A549 (cell line): Measurements from ENCODE around the gene THSD7A. TPM values are rescaled to one million over a fixed set of nuclear protein-coding genes. Genes with fewer than 3 reads are reported as not detected.

Experiments used
- ATAC-seq, 2 experiments: fragments of 200-7000 bp in 1 of 2; fragments of >200 bp in 1 of 2; cut with Nextera tagmentation in 1 of 2; cut with Tn5 transposase in 1 of 2; 3 replicates each; pipeline versions ENCODE4 v1.8.0 to v1.9.1; 2018 to 2020; ENCODE audit warnings: mild to moderate bottlenecking in 1 of 2, moderate library complexity in 1 of 2
- CTCF ChIA-PET: fragments of 300-600 bp; sonication (Branson Sonifier 250); formaldehyde crosslinking; extraction: SDS; loops from one replicate; lab custom pipeline; 2021; ENCODE audit warnings: antibody characterized with exemption, inconsistent platforms; lab: Yijun Ruan, JAX
- POLR2A ChIA-PET: fragments of 350-600 bp; formaldehyde crosslinking; extraction: SDS; loops from one replicate; lab custom pipeline; 2021; ENCODE audit warnings: antibody characterized with exemption, inconsistent platforms; lab: Yijun Ruan, JAX
- DNase-seq, 2 experiments: peaks; one replicate each; pipeline versions ENCODE4 v3.0.0 to v3.0.0-alpha.2; 2011 to 2016; ENCODE audit warnings: low read depth in 1 of 2, low spot score in 1 of 2
- FAIRE-seq: peaks from 2 replicates; lab custom pipeline; 2011; peaks lifted over from hg19 to GRCh38; lab: Jason Lieb, UNC
- H3K27ac ChIP-seq, 2 experiments: fragments of >200 bp; sonication (Bioruptor Twin); formaldehyde crosslinking; 3 replicates each; pipeline ENCODE4 v1.5.1; 2016 to 2017
- H3K4me1 ChIP-seq: fragments of >200 bp; sonication (Bioruptor Twin); formaldehyde crosslinking; 3 replicates; pipeline ENCODE4 v1.6.1; 2016
- H3K4me2 ChIP-seq: fragments of >200 bp; sonication (Bioruptor Twin); formaldehyde crosslinking; 3 replicates; pipeline ENCODE4 v1.6.1; 2016
- H3K4me3 ChIP-seq: fragments of >200 bp; sonication (Bioruptor Twin); formaldehyde crosslinking; 3 replicates; pipeline ENCODE4 v1.5.1; 2016
- H3K9me3 ChIP-seq: fragments of >200 bp; sonication (Bioruptor Twin); formaldehyde crosslinking; 3 replicates; pipeline ENCODE4 v1.6.1; 2016
- CBX2 ChIP-seq: fragments of 200-600 bp; sonication (generic); IDR thresholded peaks from 2 replicates; pipeline ENCODE4 v1.6.1; 2016; ENCODE audit warnings: low read depth, mild to moderate bottlenecking, borderline replicate concordance
- CHD2 ChIP-seq: fragments of 150-350 bp; IDR thresholded peaks from 2 replicates; pipeline ENCODE4 v1.6.1; 2014; ENCODE audit warnings: low read length; ENCODE audit not compliant: partially characterized antibody
- EHF ChIP-seq: fragments of 250-450 bp; sonication (Bioruptor Pico); IDR thresholded peaks from 2 replicates; pipeline ENCODE4 v1.5.0; 2020; ENCODE audit warnings: mild to moderate bottlenecking
- EHMT2 ChIP-seq: fragments of 200-600 bp; sonication (generic); IDR thresholded peaks from 2 replicates; pipeline ENCODE4 v1.6.1; 2016; ENCODE audit warnings: antibody characterized with exemption, low read depth, mild to moderate bottlenecking, moderate library complexity
- EP300 ChIP-seq, 2 experiments: fragments of >200 bp; sonication (Bioruptor Twin); formaldehyde crosslinking; IDR thresholded peaks; 2 replicates in 1 of 2; 3 replicates in 1 of 2; pipeline ENCODE4 v1.6.1; 2016 to 2017
- ESRRA ChIP-seq: fragments of 150-350 bp; IDR thresholded peaks from 2 replicates; pipeline ENCODE4 v1.6.1; 2014; ENCODE audit warnings: mild to moderate bottlenecking, low read length, borderline replicate concordance
- FOSB ChIP-seq: fragments of 250-450 bp; sonication (Bioruptor Pico); IDR thresholded peaks from 2 replicates; pipeline ENCODE4 v1.5.0; 2020; ENCODE audit warnings: mild to moderate bottlenecking, moderate library complexity
- HDAC2 ChIP-seq: fragments of 200-600 bp; sonication (generic); IDR thresholded peaks from 2 replicates; pipeline ENCODE4 v1.6.1; 2016
- HOXA7 ChIP-seq: fragments of 250-450 bp; sonication (Bioruptor Pico); IDR thresholded peaks from 2 replicates; pipeline ENCODE4 v1.5.0; 2020; ENCODE audit warnings: mild to moderate bottlenecking, moderate library complexity
- JUN ChIP-seq, 2 experiments: fragments of >200 bp; sonication (Bioruptor Twin); formaldehyde crosslinking; IDR thresholded peaks; 2 replicates in 1 of 2; 3 replicates in 1 of 2; pipeline ENCODE4 v1.6.1; 2016 to 2017
- KDM5A ChIP-seq: fragments of 200-600 bp; sonication (generic); IDR thresholded peaks from 2 replicates; pipeline ENCODE4 v1.6.1; 2016; ENCODE audit warnings: antibody characterized with exemption, mild to moderate bottlenecking
- MAZ ChIP-seq: fragments of 150-350 bp; IDR thresholded peaks from 2 replicates; pipeline ENCODE4 v1.6.1; 2014; ENCODE audit warnings: antibody characterized with exemption, low read depth, low read length, borderline replicate concordance
- MYC ChIP-seq: IDR thresholded peaks from 2 replicates; pipeline ENCODE4 v1.6.1; 2012; ENCODE audit warnings: mild to moderate bottlenecking, inconsistent platforms, low read length, improper control_type of control experiment, borderline replicate concordance
- NPAS2 ChIP-seq: fragments of 250-450 bp; sonication (Bioruptor Pico); IDR thresholded peaks from 2 replicates; pipeline ENCODE4 v1.8.0; 2022; ENCODE audit warnings: mild to moderate bottlenecking, moderate library complexity, borderline replicate concordance
- NR3C1 ChIP-seq: fragments of >200 bp; sonication (Bioruptor Twin); formaldehyde crosslinking; IDR thresholded peaks from 3 replicates; pipeline ENCODE4 v1.6.1; 2017
- POLR2A ChIP-seq: IDR thresholded peaks from 2 replicates; pipeline ENCODE4 v1.6.1; 2012; ENCODE audit warnings: mild to moderate bottlenecking, low read length
- POLR2AphosphoS2 ChIP-seq: conservative IDR thresholded peaks from 2 replicates; pipeline ENCODE4 v1.6.1; 2012; ENCODE audit warnings: low read length, improper control_type of control experiment, inconsistent platforms
- RAD21 ChIP-seq, 2 experiments: fragments of >200 bp in 1 of 2; sonication (Bioruptor Twin) in 1 of 2; formaldehyde crosslinking in 1 of 2; IDR thresholded peaks in 1 of 2; conservative IDR thresholded peaks in 1 of 2; 2 replicates in 1 of 2; 3 replicates in 1 of 2; pipeline ENCODE4 v1.6.1; 2012 to 2018; ENCODE audit warnings: inconsistent platforms in 1 of 2
- RCOR1 ChIP-seq: fragments of 150-350 bp; IDR thresholded peaks from 2 replicates; pipeline ENCODE4 v1.6.1; 2014; ENCODE audit warnings: antibody characterized with exemption, low read length, low read depth
- RFX5 ChIP-seq: fragments of 450-650 bp; IDR thresholded peaks from 2 replicates; pipeline ENCODE4 v1.7.1; 2014; ENCODE audit warnings: antibody characterized with exemption, mild to moderate bottlenecking, moderate library complexity
- TP53 ChIP-seq: fragments of 250-450 bp; sonication (Bioruptor Pico); IDR thresholded peaks from 2 replicates; pipeline ENCODE4 v1.5.0; 2021; ENCODE audit warnings: mild to moderate bottlenecking, moderate library complexity
- ZC3H11A ChIP-seq: fragments of 450-650 bp; IDR thresholded peaks from 2 replicates; pipeline ENCODE4 v1.6.1; 2014; ENCODE audit warnings: antibody characterized with exemption, mild to moderate bottlenecking
- ZFP36 ChIP-seq: fragments of 450-650 bp; IDR thresholded peaks from 2 replicates; pipeline ENCODE4 v1.6.1; 2014; ENCODE audit warnings: borderline replicate concordance; ENCODE audit not compliant: partially characterized antibody
- WGBS: methylation state at CpG from one replicate; pipeline ENCODE4 v1.1.6; 2017; ENCODE audit errors: missing lambda C conversion rate; 5-methylcytosine and 5-hydroxymethylcytosine counted together
- polyA plus RNA-seq, 4 experiments: library from polyadenylated mRNA; depleted of rRNA in 3 of 4; stranded (reverse); fragments of >200 nt; fragmentation: RNase III in 1 of 4; extraction: RNeasy Plus Mini Kit Qiagen cat#74134 plus additional on column Dnase treatment in 1 of 4; gene quantifications; 2 replicates in 3 of 4; 3 replicates in 1 of 4; pipeline ENCODE4 v1.2.3, GENCODE V29; 2011 to 2017
- TF ChIP-seq, protein P1 (sequence below): IDR thresholded peaks from 2 replicates; pipeline ENCODE4 v1.6.1; 2012; ENCODE audit warnings: low read depth, borderline replicate concordance
- TF ChIP-seq, protein P2 (sequence below): fragments of 250-450 bp; sonication (Bioruptor Pico); IDR thresholded peaks from 2 replicates; pipeline ENCODE4 v1.5.0; 2021; ENCODE audit warnings: mild to moderate bottlenecking, moderate library complexity, borderline replicate concordance
- TF ChIP-seq, protein P3 (sequence below): IDR thresholded peaks from 2 replicates; pipeline ENCODE4 v1.6.1; 2012

The THSD7A gene
- polyA plus RNA-seq, 2 of the 4 experiments (the other 2 are of a cell fraction), result 5.7 to 11.8 TPM

DNA sequence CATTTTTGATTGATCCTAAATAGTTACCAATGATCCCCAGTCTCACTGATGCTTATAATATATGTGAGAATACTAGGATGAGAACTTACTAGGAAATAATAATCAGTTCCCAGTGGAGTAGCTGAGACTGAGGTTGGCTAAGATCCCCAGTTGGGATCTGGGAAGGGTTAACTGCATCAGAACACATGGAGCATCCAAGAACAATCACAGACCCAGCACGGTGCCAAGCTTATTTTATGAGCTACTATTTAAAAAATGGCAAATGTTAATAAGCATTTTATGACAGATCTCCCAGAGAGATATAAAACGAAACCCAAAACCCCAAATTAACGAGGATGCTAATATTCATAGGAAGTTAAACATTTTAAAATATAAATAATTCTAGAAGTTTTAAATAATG lies 379.5 kb downstream of the THSD7A start:
- FAIRE-seq (no peak), DNase-seq (no peak), ATAC-seq (no peak)
- TF ChIP-seq POLR2AphosphoS2 (no peak), NPAS2 (no peak), HOXA7 (no peak), KDM5A (no peak)
- TF ChIP-seq, protein P1, sequence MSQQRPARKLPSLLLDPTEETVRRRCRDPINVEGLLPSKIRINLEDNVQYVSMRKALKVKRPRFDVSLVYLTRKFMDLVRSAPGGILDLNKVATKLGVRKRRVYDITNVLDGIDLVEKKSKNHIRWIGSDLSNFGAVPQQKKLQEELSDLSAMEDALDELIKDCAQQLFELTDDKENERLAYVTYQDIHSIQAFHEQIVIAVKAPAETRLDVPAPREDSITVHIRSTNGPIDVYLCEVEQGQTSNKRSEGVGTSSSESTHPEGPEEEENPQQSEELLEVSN, result no peak
- no peak overlapping the region for H3K4me2 ChIP-seq
- WGBS, result 69% methylated on average over 3 of the region's 3 CpGs
- H3K27ac ChIP-seq, result no peak overlapping the region
- ChIA-PET POLR2A (no interaction called here), CTCF (interaction anchor here (0.6 to 1.9 kb wide), 2 partner anchors 9 to 11 kb away, joined by 3 to 5 read pairs; no protein-coding TSS in a partner anchor)
- H3K4me3 ChIP-seq, result no peak overlapping the region
- no peaks in the 10 kb centered on the region for H3K9me3 ChIP-seq
- H3K4me1 ChIP-seq, result peaks cover 6% of the 10 kb centered on the region; the same call in 2 of the 3 replicates

DNA sequence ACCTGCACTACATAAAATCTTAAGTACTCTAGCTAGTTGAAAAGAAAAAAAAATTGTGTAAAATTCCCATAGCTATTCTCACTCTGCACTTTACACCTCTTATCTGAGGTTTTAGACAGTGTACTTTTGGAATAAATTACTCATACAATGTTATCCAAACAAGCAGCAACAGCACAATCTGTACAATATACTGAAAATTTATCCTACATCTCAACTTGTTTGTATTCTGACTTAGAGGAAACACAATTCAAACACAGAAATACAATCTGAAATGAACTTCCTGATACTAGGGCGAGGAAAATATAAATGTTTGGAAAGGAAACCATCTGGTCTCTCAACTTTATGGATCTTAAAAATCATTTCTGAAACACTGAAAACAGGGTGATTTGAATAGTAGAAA lies 381.7 kb downstream of the THSD7A start:
- 37% methylated on average over 1 of the region's 1 CpG for WGBS
- H3K4me2 ChIP-seq, result no peak overlapping the region
- H3K9me3 ChIP-seq, result no peaks in the 10 kb centered on the region

DNA sequence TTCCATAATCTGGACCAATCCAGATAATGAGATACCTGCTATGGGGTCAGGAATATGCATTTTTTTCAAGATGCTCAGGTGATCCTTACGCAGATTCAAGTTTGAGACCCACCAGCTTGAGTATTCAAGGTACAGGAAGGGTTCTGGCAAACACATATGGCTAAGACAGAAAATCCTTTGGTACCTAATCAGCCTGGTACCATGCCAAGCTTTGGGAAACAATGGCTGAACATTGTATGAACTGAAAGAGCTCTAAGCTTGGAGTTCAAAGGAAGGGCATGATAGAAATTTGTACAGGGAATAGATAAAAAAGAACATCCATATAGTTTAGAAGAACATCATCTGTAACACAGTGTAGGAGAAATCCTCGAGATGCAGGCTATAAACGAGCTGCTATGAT lies 382.7 kb downstream of the THSD7A start:
- ChIA-PET CTCF (interaction anchor here (0.9 to 1.2 kb wide), 2 partner anchors 106 to 382 kb away, joined by 3 to 5 read pairs; partner anchors contain the start of gene THSD7A), POLR2A (no interaction called here)
- no peak for TF ChIP-seq JUN (IDR thresholded peaks at IDR 0.05)
- no peak for TF ChIP-seq TP53 (CRISPR knock-in tag)
- TF ChIP-seq EP300 (IDR thresholded peaks at IDR 0.05), result no peak
- TF ChIP-seq HDAC2, result no peak
- Histone ChIP-seq H3K27ac (no peak overlapping the region; a peak in 1 of 6 replicates), H3K4me3 (no peak overlapping the region), H3K4me2 (no peak overlapping the region), H3K4me1 (no peaks in the 10 kb centered on the region), H3K9me3 (no peaks in the 10 kb centered on the region)
- no peak for DNase-seq
- no peak for FAIRE-seq
- 54% methylated on average over 3 of the region's 3 CpGs for WGBS
- no peak for ATAC-seq

More for the DNA sequence above, 381.7 kb downstream of the THSD7A start:
- Histone ChIP-seq H3K4me1 (no peaks in the 10 kb centered on the region), H3K27ac (peak overlapping the region in 1 of 2 experiments; percentile 1; a peak in 1 of 6 replicates), H3K4me3 (no peak overlapping the region)
- DNase-seq (no peak), FAIRE-seq (peak; percentile 61), ATAC-seq (no peak)
- no peak for TF ChIP-seq MAZ
- no peak for TF ChIP-seq RAD21 (conservative IDR thresholded peaks at IDR 0.05 in 1 of 2, IDR thresholded peaks at IDR 0.05 in 1 of 2)
- no peak for TF ChIP-seq EHMT2
- TF ChIP-seq ZFP36, result no peak
- no peak for TF ChIP-seq JUN (IDR thresholded peaks at IDR 0.05)
- TF ChIP-seq NR3C1, result no peak
- ChIA-PET POLR2A (no interaction called here), CTCF (interaction anchor here (0.9 to 1.2 kb wide), 2 partner anchors 107 to 381 kb away, joined by 3 to 5 read pairs; partner anchors contain the start of gene THSD7A)

DNA sequence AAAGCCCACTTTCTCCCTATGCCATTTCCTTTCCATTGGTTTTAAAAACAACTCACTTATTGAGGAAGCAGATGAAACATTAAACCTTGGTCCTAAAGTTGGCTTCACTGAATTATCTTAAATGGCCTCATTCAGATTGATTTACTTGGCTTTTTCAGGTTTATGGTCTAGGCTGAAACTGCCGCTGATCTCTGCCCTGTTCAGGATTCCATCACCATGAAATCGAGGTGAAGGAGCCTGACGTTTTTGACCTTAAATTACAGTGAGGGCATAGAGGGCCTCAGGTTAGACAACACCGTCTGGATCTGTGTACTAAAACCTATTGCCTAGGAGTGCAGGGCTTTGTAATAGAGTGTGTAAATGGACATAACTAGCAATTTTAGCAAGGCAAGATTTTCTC lies 383.7 kb downstream of the THSD7A start:
- CTCF ChIA-PET, result no interaction called here
- no peak overlapping the region for H3K27ac ChIP-seq
- no peak overlapping the region for H3K4me2 ChIP-seq
- DNase-seq, result no peak
- no peak for FAIRE-seq
- H3K4me1 ChIP-seq, result no peaks in the 10 kb centered on the region
- H3K4me3 ChIP-seq, result no peak overlapping the region
- no peaks in the 10 kb centered on the region for H3K9me3 ChIP-seq
- POLR2A ChIA-PET, result no interaction called here
- TF ChIP-seq CBX2 (no peak), EHMT2 (no peak)
- 83% methylated on average over 4 of the region's 4 CpGs for WGBS
- no peak for ATAC-seq

DNA sequence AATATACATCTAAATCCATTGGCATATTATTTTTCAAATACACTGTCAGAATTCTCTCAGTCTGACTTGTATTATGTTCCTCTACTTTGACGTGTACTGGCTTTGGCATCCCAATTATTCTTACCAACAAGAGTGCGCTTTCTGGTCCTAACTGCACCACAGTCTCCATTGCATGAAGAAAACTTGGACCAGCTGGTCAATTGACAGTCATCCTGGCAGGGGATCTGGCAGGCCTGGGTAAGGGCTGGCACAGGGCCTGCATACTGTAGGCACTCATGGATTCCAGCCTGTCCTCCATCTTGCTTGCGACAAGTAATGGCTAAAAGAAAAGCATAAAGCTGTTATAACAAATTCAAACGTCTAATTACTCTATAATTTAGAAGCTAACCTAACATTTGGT lies 384.9 kb downstream of the THSD7A start:
- no peak overlapping the region for H3K4me2 ChIP-seq
- no peaks in the 10 kb centered on the region for H3K4me1 ChIP-seq
- FAIRE-seq (no peak), DNase-seq (no peak), ATAC-seq (no peak)
- 78% methylated on average over 4 of the region's 4 CpGs for WGBS
- ChIA-PET POLR2A (no interaction called here), CTCF (no interaction called here)
- H3K4me3 ChIP-seq, result no peak overlapping the region
- H3K9me3 ChIP-seq, result no peaks in the 10 kb centered on the region
- H3K27ac ChIP-seq, result no peak overlapping the region
- TF ChIP-seq HDAC2, result no peak
- no peak for TF ChIP-seq MAZ
- no peak for TF ChIP-seq RFX5
- TF ChIP-seq, protein P2, sequence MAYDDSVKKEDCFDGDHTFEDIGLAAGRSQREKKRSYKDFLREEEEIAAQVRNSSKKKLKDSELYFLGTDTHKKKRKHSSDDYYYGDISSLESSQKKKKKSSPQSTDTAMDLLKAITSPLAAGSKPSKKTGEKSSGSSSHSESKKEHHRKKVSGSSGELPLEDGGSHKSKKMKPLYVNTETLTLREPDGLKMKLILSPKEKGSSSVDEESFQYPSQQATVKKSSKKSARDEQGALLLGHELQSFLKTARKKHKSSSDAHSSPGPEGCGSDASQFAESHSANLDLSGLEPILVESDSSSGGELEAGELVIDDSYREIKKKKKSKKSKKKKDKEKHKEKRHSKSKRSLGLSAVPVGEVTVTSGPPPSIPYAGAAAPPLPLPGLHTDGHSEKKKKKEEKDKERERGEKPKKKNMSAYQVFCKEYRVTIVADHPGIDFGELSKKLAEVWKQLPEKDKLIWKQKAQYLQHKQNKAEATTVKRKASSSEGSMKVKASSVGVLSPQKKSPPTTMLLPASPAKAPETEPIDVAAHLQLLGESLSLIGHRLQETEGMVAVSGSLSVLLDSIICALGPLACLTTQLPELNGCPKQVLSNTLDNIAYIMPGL (CRISPR knock-in tag), result no peak
- no peak for TF ChIP-seq MYC
- no peak for TF ChIP-seq FOSB
- TF ChIP-seq ESRRA, result no peak
- TF ChIP-seq, protein P1, result no peak
- no peak for TF ChIP-seq POLR2A
- TF ChIP-seq CHD2, result no peak
- no peak for TF ChIP-seq EHF (CRISPR knock-in tag)
- TF ChIP-seq RCOR1, result no peak
- TF ChIP-seq ZC3H11A, result no peak
- TF ChIP-seq RAD21 (conservative IDR thresholded peaks at IDR 0.05 in 1 of 2, IDR thresholded peaks at IDR 0.05 in 1 of 2), result no peak
- TF ChIP-seq, protein P3, sequence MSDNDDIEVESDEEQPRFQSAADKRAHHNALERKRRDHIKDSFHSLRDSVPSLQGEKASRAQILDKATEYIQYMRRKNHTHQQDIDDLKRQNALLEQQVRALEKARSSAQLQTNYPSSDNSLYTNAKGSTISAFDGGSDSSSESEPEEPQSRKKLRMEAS, result no peak
